Measurements from ENCODE around the gene MTARC1.

The MTARC1 gene

DNA sequence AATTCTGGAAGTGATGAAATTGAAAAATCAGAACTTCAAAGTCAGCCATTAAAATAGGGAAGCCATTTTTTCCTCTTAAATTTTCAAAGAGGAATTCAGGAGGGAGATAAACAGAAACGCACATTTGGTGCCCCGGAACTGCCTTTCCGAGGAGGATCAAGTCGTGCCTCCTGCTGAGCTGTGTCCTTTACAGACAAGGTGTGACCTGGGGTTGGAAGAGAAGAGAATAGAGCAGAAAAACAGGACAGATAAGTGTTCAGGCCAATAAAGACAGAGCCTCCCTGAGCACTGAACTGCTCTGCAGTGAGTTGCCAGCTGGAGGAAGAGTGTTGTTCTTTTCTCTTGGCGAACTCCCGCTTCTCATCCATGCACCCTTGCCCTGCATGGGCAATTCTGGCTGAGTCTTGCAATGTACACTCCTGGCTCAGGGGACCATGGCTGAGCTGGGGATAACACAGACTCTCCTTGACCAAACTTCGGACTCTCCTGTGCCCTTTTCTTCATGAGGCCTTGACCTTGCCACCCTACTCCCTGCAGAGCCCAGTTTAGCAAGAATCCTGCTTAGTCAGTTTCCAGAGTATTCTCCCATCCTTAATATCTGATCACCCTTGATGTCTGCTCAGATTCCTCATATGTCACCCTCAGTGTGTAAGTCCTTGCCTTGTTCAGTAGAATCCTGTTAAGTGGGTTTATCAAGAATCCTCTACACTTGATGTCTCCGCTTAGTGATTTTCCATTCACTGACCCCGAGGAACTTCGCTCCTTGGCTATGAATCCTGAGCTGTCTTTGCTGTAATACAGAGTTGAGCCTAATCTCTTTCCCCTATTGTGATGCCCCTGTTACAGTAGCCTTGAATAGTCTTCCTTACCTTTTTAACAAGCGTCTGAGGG is 1.3 kb upstream of the MTARC1 start:
- Mint-ChIP-seq H3K27ac (no peak overlapping the region), H3K4me3 (no peak overlapping the region), H3K4me1 (ENCODE audit: low read depth) (no peaks in the 10 kb centered on the region), H3K27me3 (ENCODE audit: low read depth) (peaks cover 62% of the 10 kb centered on the region), H3K36me3 (ENCODE audit: low read depth) (no peaks in the 10 kb centered on the region), H3K9me3 (no peaks in the 10 kb centered on the region)

DNA sequence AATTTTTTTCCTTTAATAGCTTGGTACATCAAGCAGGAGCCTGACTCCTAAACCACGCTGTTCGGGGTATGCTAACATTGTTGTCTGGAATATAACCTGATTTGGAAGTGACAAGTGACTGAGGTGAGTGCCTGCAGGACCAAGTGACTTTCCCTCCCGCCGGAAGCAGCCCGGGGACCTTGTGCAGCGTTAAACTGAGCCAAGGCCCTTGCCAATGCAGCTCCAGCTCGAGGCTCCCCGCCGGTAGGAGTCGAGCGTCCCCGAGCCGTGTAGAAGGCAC is 716 bp upstream of the MTARC1 start:
- Mint-ChIP-seq H3K4me1 (ENCODE audit: low read depth) (no peaks in the 10 kb centered on the region), H3K36me3 (ENCODE audit: low read depth) (no peaks in the 10 kb centered on the region), H3K4me3 (no peak overlapping the region), H3K27ac (no peak overlapping the region), H3K27me3 (ENCODE audit: low read depth) (peaks cover 63% of the 10 kb centered on the region), H3K9me3 (no peaks in the 10 kb centered on the region)

DNA sequence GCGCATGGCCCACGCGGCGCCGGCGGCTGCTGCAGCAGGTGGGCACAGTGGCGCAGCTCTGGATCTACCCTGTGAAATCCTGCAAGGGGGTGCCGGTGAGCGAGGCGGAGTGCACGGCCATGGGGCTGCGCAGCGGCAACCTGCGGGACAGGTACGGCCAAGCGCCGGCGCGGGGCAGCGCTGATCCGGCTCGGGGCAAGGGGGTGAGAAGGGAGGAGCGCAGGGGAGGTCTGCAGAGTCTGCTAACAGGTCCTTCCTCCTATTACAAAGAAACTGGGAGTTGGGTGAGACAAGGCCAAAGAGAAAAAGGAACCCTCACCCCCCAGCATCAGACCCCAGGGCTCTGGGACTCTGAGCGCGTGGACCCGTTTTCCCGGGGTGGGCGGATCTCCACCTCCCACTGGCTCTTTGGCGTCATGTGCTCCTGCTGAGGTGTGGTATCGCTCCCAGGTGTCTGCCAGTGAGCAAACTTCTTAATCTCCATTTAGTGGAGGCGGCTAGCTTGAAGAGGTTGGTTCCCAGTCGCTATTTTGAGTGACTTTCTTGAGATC is 431 bp downstream of the MTARC1 start:
- Mint-ChIP-seq H3K4me3 (no peak overlapping the region), H3K27me3 (ENCODE audit: low read depth) (peaks cover 71% of the 10 kb centered on the region), H3K4me1 (ENCODE audit: low read depth) (no peaks in the 10 kb centered on the region), H3K9me3 (no peaks in the 10 kb centered on the region), H3K27ac (no peak overlapping the region), H3K36me3 (ENCODE audit: low read depth) (no peaks in the 10 kb centered on the region)

GRCh38 chr1:220788900-220789299 is 2.2 kb downstream of the MTARC1 start:
- Mint-ChIP-seq H3K4me1 (ENCODE audit: low read depth) (no peaks in the 10 kb centered on the region), H3K4me3 (no peak overlapping the region), H3K36me3 (ENCODE audit: low read depth) (no peaks in the 10 kb centered on the region), H3K27me3 (ENCODE audit: low read depth) (peaks cover 58% of the 10 kb centered on the region), H3K27ac (no peak overlapping the region), H3K9me3 (no peaks in the 10 kb centered on the region)

DNA sequence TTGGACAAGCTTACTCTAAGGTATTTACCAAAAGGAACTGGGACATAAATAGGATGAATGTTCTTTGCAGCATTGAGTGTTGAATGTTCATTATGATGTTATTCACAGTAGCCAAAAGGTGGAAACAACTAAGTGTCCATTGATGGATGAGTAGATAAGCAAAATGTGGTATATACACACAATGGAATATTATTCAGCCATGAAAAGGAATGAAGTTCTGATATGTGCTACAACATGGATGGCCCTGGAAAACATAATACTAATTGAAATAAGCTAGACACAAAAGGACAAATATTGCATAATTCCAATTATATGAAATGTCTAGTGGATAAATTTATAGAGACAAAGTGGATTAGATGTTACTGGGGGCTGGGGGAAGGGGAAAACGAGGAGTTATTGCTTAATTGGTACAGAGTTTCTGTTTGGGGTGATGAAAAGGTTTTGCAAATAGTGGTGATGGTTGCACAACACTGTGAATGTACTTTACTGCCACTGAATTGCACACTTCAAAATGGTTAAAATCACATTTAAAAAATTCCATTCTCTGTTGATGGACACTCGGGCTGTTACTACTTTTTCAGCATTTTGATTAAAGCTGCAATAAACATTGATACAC is 2.9 kb downstream of the MTARC1 start:
- no peaks in the 10 kb centered on the region for H3K9me3 Mint-ChIP-seq
- no peak overlapping the region for H3K27ac Mint-ChIP-seq
- no peak overlapping the region for H3K4me3 Mint-ChIP-seq
- H3K27me3 Mint-ChIP-seq (ENCODE audit: low read depth) = peaks cover 51% of the 10 kb centered on the region
- H3K4me1 Mint-ChIP-seq (ENCODE audit: low read depth) = no peaks in the 10 kb centered on the region
- no peaks in the 10 kb centered on the region for H3K36me3 Mint-ChIP-seq (ENCODE audit: low read depth)

DNA sequence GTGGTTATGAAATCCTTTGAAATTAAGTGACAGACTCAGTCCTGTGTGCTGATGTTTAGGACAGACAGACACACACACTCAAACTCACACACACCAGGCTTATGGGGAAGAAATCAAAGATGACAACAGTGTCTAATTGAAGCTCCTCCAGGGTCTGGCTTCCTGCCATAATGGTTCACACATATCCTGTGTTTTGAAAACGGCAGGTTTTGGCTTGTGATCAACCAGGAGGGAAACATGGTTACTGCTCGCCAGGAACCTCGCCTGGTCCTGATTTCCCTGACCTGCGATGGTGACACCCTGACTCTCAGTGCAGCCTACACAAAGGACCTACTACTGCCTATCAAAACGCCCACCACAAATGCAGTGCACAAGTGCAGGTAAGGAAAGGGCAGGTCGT is 4.6 kb downstream of the MTARC1 start:
- Mint-ChIP-seq H3K36me3 (ENCODE audit: low read depth) (no peaks in the 10 kb centered on the region), H3K27ac (no peak overlapping the region), H3K27me3 (ENCODE audit: low read depth) (peaks cover 35% of the 10 kb centered on the region), H3K4me3 (no peak overlapping the region), H3K4me1 (ENCODE audit: low read depth) (no peaks in the 10 kb centered on the region), H3K9me3 (no peaks in the 10 kb centered on the region)

DNA sequence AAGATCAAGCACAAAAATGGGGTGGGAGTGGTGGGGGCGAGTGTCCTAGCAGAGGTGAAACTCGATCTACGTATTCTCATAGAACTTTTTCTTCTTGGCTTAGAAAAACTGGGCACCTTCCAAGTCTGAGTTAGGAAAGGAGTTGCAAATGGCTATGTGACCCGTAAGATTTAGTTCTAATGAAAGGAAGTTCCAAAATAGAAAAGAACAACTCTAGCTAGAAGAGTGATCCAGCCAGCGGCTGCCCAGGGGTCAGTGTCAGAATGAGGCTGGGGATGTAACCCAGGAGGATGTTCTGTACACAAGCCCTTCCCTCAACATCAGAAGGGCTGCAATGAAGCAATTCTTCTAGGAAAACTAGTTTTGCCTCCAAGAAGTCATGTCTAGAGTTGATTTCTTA is 5.2 kb downstream of the MTARC1 start:
- no peaks in the 10 kb centered on the region for H3K36me3 Mint-ChIP-seq (ENCODE audit: low read depth)
- H3K4me1 Mint-ChIP-seq (ENCODE audit: low read depth) = no peaks in the 10 kb centered on the region
- H3K27me3 Mint-ChIP-seq (ENCODE audit: low read depth) = peaks cover 33% of the 10 kb centered on the region
- H3K27ac Mint-ChIP-seq = no peak overlapping the region
- no peak overlapping the region for H3K4me3 Mint-ChIP-seq
- H3K9me3 Mint-ChIP-seq = no peaks in the 10 kb centered on the region

GRCh38 chr1:220796530-220796929 is 9.8 kb downstream of the MTARC1 start:
- Mint-ChIP-seq H3K4me3 (no peak overlapping the region), H3K36me3 (ENCODE audit: low read depth) (no peaks in the 10 kb centered on the region), H3K4me1 (ENCODE audit: low read depth) (no peaks in the 10 kb centered on the region), H3K27me3 (ENCODE audit: low read depth) (peaks cover 6% of the 10 kb centered on the region), H3K27ac (no peak overlapping the region), H3K9me3 (no peaks in the 10 kb centered on the region)

DNA sequence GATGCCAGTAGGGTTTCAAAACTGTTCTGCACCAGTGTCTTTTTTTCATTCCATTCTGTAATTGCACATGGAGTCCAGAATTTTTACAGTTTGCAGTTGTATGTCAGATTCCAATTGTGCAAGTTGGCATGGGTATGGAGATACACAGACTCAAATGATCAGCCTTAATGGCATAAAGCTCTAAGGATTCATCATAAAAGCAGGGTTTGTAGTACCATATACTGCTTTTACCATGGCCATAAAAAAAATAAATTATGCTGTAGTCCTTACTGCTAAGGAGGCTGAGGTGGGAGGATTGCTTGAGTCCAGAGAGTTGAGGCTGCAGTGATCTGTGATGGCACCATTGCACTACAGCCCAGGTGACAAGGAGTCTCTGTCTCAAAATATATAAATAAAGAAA is 10.3 kb downstream of the MTARC1 start:
- no peaks in the 10 kb centered on the region for H3K36me3 Mint-ChIP-seq (ENCODE audit: low read depth)
- H3K4me3 Mint-ChIP-seq = no peak overlapping the region
- no peaks in the 10 kb centered on the region for H3K9me3 Mint-ChIP-seq
- H3K27ac Mint-ChIP-seq = no peak overlapping the region
- H3K4me1 Mint-ChIP-seq (ENCODE audit: low read depth) = no peaks in the 10 kb centered on the region
- H3K27me3 Mint-ChIP-seq (ENCODE audit: low read depth) = peaks cover 1% of the 10 kb centered on the region

DNA sequence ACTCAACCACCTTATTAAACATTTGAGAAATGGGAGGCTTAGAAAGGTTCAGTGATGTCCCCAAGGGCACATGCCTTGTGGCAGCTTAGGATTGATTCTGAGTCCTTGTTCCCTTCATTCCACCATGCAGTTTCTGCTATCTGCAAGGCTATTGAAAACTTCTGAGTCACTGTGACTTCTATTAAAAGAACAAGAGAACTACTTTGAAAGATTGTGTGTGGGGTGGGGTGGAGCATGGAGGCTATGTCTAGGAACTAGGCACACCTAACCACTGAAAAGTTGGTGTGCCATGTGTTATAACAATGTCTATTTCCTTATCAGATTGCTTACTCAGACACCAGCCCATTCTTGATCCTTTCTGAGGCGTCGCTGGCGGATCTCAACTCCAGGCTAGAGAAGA is 10.8 kb downstream of the MTARC1 start:
- H3K36me3 Mint-ChIP-seq (ENCODE audit: low read depth) = no peaks in the 10 kb centered on the region
- H3K4me1 Mint-ChIP-seq (ENCODE audit: low read depth) = no peaks in the 10 kb centered on the region
- H3K27me3 Mint-ChIP-seq (ENCODE audit: low read depth) = no peaks in the 10 kb centered on the region
- H3K27ac Mint-ChIP-seq = no peak overlapping the region
- H3K9me3 Mint-ChIP-seq = no peaks in the 10 kb centered on the region
- H3K4me3 Mint-ChIP-seq = no peak overlapping the region

- Mint-ChIP-seq H3K9me3 (no peaks in the 10 kb centered on the region), H3K36me3 (ENCODE audit: low read depth) (no peaks in the 10 kb centered on the region), H3K4me1 (ENCODE audit: low read depth) (no peaks in the 10 kb centered on the region), H3K27me3 (ENCODE audit: low read depth) (no peaks in the 10 kb centered on the region), H3K4me3 (no peak overlapping the region), H3K27ac (no peak overlapping the region)
Observed at GRCh38 chr1:220798338-220798737, 11.6 kb downstream of the MTARC1 start.

DNA sequence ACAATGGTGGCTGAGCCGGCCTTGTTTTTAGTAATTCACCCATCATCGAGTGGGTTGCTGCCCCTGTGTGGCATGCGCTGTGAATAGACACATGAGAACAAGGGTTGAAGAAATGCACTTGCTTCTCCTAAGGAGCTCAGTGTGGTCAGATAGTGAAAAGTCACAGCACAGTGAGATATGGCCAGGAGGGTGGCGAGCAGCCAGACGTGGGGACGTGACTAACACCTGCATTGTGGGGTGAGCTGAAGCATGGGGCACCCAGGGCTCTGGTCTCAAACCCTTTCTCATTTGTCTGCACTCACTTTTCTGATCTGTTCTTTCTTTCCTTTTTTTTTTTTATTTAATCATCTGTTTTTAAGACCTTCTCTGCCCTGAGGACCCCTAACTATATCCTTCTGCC is 13.5 kb downstream of the MTARC1 start:
- Mint-ChIP-seq H3K9me3 (no peaks in the 10 kb centered on the region), H3K27me3 (ENCODE audit: low read depth) (no peaks in the 10 kb centered on the region), H3K27ac (no peak overlapping the region), H3K4me3 (no peak overlapping the region), H3K36me3 (ENCODE audit: low read depth) (no peaks in the 10 kb centered on the region), H3K4me1 (ENCODE audit: low read depth) (no peaks in the 10 kb centered on the region)

- Mint-ChIP-seq H3K36me3 (ENCODE audit: low read depth) (no peaks in the 10 kb centered on the region), H3K4me1 (ENCODE audit: low read depth) (no peaks in the 10 kb centered on the region), H3K9me3 (no peaks in the 10 kb centered on the region), H3K27ac (no peak overlapping the region), H3K4me3 (no peak overlapping the region), H3K27me3 (ENCODE audit: low read depth) (no peaks in the 10 kb centered on the region)
Observed at GRCh38 chr1:220803401-220804201, 16.9 kb downstream of the MTARC1 start.

DNA sequence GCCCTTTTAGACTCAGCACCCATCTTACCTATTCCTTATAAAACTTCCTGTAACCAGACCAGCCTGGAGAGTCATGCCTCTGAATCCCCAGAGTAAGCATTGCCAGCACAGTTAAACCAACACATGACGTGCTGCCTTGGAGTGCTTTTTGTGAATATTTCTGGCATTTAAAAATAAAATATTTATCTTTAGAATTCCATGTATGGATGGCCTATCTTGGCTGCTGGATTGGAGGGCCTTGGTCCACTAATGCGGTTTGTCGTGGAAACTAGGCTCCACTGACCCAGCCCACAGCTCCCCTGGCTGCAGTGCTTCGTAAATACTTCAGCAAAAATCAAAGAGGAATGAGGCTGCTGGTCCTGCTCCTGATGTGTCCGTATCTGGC is 17.5 kb downstream of the MTARC1 start:
- H3K4me1 Mint-ChIP-seq (ENCODE audit: low read depth) = no peaks in the 10 kb centered on the region
- H3K27ac Mint-ChIP-seq = no peak overlapping the region
- no peaks in the 10 kb centered on the region for H3K27me3 Mint-ChIP-seq (ENCODE audit: low read depth)
- no peak overlapping the region for H3K4me3 Mint-ChIP-seq
- H3K9me3 Mint-ChIP-seq = no peaks in the 10 kb centered on the region
- H3K36me3 Mint-ChIP-seq (ENCODE audit: low read depth) = no peaks in the 10 kb centered on the region

DNA sequence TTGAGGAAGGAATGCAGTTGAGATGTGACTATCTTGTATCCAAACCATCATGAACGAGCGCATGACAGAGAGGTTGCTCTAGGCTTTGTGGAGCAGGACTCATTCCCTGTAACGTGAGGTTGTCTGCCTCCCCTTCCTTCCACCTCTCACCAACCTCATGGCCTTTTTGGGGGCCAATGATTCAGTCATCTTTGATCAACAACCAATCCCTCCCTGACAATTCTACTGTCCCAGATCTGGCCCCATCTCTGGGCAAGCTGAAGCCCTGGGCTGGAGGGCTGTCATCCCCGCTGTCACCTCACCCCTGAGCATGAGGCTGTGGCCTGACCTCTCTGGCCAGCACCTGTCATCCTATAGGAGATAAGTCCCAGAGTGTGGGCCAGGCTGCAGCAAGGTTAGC is 19.7 kb downstream of the MTARC1 start:
- no peaks in the 10 kb centered on the region for H3K9me3 Mint-ChIP-seq
- no peaks in the 10 kb centered on the region for H3K36me3 Mint-ChIP-seq (ENCODE audit: low read depth)
- H3K4me3 Mint-ChIP-seq = no peak overlapping the region
- H3K27ac Mint-ChIP-seq = no peak overlapping the region
- no peaks in the 10 kb centered on the region for H3K27me3 Mint-ChIP-seq (ENCODE audit: low read depth)
- no peaks in the 10 kb centered on the region for H3K4me1 Mint-ChIP-seq (ENCODE audit: low read depth)

Data from T-helper 1 cell treated with Interleukin-12 subunit alpha and Interleukin-12 subunit beta and Interleukin-4 antibody, amounts not matched to agents 30 μg/mL and 1 μg/mL, for 36 hours (primary cell).